HG02840 (cell line): Measurements from ENCODE around the gene BUD23.
"Not testable (repeated sequence)": the region's sequence is repeated elsewhere in the genome, so short reads cannot be mapped to it uniquely, and the experiment has no call there.

Experiments
- ATAC-seq: cut with Tn5 transposase; IDR thresholded peaks from one replicate; pipeline ENCODE4 v1.9.1; 2021; ENCODE audit warnings: mild to moderate bottlenecking, moderate library complexity, moderate number of reproducible peaks; ENCODE audit not compliant: unreplicated experiment, low FRiP score

The BUD23 gene

DNA sequence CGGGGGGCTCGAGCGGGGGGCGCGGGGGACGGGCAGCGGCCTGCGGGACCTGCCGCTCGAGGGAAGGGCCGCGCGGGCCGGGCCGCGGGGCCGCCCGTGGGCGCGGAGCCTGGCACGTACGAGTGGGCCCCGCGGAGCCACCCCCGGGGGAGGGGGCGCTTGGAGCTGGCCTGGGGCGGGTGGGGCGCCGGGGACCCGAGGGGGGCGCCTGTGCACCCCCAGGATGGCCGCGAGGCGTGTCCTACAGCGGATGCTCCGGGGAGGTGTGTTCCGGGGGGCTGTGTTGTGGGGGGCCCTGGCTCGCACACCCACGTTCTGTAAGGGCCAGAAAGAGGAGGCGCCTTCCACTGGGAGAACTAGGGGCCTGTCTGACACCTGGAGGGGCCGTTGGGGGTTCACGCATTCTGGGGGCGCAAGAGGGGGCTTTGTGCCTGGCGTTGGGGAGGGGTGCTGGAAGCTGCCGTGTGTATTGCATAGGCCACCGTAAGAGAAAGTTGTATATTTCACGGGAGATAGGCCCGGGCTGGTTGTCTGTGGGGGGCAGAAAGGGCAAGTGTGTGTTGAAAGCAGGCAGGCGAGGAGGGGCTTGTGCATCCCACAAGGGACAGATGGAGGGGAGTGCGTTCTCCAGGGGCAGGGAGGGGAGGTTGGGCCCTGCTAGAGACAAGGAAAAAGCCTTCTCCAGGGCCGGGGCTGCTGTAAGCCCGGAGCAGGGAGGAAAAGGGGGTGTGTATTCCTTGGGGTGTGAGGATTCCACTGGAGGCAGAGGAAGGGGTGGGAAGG is 15.1 kb upstream of the BUD23 start:
- peak; percentile 17 for ATAC-seq

DNA sequence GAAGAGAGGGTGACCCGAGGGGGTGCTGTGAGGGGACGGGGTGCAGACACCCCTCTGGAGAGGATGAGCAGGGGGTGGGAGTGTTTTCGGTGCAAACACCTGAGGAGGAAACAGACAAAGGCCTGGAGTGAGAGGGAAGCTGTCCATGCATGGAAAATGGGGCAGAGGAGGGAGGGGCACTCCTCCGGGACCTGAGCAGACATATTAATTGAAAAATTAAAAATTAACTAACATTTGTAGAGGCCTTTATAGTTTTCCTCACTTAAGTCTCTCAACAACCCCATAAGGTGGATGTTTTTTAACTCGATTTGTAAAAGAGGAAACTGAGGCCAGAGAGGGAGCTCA is 14.5 kb upstream of the BUD23 start:
- ATAC-seq: no peak

DNA sequence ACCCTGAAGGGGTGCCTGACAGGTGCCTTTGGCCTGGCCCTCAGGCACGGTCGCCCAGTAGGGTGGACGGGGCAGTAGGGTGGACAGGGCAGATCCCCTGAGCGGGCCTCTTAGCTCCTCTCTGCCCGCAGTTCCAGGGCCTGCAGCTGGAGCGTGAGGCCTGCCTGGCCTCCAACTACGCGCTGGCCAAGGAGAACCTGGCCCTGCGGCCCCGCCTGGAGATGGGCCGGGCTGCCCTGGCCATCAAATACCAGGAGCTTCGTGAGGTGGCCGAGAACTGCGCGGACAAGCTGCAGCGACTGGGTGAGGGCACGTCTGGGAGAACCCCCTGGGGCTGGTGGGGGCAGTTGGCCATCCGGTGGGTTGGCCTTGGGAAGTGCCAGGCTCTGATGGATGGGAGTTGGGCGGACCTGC is 14.1 kb upstream of the BUD23 start:
- no peak for ATAC-seq

DNA sequence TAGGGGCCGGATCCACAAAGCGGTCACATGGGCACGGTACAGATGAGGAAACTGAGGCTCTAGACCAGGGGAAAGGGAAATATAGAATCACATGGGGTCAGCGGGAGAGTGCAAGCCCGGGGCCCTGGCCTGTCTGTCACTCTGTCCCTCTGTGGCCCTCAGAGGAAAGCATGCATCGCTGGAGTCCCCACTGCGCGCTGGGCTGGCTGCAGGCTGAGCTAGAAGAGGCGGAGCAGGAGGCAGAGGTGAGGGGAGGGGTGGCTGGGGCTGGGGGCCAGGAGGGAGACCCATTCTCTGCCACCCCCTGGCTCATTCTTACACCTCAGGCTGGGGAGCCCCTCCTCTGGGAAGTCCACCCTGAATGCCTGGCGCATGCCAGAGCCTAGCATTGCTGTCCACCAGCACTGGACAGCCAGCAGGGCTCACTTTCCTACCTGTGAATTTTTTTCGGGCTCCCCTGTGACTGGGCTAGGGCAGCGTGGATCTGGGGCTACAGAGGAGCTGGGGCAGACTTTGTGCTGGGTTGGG is 13.5 kb upstream of the BUD23 start:
- ATAC-seq: no peak

DNA sequence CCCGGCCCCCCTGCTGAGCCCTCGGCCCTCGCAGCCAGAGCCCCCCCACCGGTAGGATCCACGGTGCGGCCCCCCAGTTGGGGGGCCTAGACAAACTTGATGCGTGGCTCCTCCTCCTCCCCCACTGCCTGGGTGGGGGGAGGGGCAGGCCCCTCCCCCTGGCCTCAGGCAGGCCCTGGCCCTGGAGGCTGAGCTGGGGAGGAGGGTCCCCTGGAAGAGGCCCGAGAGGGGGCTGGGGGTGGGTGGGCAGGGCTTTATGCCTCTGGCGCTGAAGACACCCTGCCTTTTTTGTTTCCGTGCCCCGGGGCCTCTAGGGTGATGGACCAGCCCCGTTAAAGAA is 12.1 kb upstream of the BUD23 start:
- no peak for ATAC-seq

DNA sequence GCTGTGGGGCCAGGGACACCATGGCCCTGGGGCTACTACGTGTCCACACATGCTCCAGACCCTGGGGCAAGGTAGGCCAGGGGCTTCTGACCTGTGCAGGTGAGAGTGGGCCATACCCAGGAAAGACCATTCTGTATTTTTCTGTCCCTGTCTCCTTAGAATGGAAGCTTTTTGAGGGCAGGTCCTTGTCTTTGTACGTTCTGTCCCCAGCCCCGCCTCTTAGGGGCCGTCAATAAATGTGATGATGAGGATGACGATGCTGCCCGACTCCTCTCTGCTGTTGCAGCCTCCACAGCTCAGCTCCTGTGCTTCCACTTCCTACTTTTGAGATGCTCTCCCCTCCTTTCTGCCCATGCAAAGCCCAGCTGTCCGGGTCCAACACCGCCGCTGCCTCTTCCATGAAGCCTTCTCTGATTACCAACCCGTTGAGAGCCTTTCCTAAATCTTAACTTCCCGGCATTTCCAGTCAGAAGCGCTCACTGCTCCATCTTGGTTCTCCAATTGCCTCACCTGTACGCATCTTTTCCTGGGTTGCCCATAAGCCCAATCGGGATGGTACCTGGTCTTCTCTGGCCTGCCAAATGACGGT is 11.4 kb upstream of the BUD23 start:
- ATAC-seq: no peak

DNA sequence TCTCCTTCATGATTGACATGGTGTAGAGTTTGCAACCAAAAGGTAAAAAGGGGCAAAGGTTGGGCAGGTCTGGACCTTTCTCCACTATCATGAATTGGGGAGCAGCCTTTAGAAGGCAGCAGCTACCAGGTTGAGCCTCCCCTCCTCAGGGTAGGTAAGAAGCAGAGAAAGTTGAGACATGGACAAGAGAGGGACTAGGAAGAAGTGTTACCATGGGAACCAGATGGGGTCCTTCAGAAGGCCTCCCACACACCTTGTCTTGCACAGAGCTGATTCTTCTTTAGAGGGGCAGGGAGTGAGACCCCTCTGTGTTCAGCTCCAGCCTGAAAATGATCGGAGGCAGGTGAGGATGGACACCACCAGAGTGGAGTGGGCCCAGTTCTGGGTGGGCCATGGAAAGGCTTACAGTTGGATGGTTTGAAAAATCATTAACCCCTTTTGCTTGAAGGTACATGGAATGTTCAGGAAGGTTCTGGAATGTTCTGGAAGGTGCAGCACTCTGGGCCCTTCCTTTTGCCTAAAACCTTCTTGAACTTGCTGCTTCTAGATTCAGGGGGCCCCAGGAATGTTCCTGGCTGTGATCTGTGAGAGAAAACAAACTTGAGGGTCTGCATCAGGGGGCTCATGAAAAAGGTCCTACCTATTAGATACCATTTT is 8.8 kb upstream of the BUD23 start:
- ATAC-seq: no peak

DNA sequence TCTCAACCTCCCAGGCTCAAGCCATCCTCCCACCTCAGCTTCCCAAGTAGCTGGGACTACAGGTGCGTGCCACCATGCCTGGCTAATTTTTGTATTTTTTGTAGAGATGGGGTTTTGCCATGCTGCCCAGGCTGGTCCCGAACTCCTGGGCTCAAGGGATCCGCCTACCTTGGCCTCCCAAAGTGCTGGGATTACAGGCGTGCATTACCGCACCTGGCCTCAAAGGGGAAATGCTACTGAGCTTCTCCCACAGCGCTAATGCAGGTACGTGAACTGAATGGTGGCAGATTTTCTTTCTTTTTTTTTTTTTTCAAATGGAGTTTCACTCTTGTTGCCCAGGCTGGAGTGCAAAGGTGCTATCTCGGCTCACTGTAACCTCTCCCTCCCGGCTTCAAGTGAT is 7.3 kb upstream of the BUD23 start:
- ATAC-seq: not testable (repeated sequence)

DNA sequence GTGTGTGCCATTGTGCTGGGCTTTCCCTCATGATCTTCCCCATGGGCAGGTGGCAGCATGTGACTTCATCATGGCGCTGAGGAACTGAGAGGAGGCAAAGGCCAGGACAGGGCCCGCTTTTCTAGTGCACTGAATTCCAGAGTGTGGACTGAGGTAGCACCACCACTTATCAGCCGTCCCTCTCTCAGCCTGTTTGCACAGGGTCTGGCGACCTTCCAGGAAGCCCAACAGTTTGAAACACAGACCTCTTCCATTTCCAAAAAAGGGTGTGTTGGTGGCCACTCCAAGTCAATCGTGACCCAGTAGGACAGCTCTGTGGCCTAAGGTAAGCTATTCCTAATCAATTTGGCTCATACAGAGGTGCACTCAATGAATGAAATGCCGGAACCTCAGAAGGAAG is 4.5 kb upstream of the BUD23 start:
- no peak for ATAC-seq

DNA sequence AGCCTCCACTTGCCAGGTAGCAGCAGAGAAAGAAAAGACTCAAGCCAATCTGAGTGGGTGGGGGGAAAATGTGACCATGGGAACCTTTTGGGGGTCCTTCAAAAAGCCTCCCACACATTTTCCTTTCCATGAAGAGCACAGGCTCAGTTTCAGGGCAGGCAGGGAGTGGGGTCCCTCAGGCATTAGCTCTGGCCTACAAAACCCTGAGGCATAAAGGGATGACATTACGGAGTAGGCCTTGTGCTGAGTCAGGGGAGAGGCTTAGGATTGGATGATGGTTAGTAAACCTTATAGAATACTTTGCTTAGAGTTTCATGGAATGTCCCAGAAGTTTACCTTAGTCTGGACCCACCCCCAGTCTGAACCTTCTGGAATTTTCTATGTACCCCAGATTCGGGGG is 3.7 kb upstream of the BUD23 start:
- no peak for ATAC-seq

DNA sequence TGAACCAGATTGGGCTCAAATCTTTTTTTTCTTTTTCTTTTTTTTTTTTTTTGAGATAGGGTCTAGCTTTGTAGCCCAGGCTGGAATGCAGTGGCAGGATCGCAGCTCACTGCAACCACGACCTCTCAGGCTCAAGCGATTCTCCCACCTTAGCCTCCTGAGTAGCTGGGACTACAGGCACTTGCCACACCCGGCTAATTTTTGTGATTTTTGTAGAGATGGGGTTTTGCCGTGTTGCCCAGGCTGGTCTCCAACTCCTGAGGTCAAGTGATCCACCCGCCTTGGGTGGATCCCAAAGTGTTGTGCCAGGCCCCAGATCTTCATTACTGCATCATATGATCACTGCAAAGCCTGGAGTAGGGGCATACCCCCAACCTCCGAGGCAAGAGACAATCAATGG is 2.9 kb upstream of the BUD23 start:
- ATAC-seq: no peak

DNA sequence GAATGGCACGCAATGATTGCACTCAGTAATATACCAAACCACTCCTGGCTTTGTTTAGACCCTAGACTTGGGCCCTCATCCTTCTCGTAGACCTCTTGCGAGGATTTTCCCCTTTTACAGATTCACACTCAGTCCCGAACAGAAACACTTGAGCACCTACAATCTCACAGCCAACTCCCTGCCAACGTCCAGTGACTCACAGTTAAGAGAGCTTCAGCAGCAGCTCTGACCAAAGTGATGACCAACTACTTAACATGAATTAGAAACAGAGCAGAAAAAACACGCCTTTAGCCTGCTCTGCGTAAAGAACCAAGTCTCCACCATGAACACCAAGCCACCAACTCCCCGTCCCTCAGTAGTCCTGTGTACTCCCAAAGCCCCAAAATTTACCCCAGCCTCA is 2.4 kb upstream of the BUD23 start:
- ATAC-seq: no peak

DNA sequence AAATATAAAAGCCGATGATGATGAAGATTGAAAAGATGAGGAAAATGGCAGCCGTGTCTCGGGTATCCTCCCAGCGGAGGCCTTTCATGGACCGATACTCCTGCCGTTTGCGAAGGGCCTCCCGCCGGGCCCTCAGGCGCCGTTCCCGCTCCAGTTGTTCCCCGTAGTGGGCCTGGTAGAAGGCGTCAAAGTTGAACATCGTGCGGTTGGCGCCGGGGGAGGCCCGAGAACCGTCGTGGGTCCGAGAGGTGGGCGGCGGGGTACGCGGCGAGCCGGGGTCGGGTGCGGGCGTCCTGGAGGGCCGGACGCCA is 697 bp upstream of the BUD23 start:
- no peak for ATAC-seq

DNA sequence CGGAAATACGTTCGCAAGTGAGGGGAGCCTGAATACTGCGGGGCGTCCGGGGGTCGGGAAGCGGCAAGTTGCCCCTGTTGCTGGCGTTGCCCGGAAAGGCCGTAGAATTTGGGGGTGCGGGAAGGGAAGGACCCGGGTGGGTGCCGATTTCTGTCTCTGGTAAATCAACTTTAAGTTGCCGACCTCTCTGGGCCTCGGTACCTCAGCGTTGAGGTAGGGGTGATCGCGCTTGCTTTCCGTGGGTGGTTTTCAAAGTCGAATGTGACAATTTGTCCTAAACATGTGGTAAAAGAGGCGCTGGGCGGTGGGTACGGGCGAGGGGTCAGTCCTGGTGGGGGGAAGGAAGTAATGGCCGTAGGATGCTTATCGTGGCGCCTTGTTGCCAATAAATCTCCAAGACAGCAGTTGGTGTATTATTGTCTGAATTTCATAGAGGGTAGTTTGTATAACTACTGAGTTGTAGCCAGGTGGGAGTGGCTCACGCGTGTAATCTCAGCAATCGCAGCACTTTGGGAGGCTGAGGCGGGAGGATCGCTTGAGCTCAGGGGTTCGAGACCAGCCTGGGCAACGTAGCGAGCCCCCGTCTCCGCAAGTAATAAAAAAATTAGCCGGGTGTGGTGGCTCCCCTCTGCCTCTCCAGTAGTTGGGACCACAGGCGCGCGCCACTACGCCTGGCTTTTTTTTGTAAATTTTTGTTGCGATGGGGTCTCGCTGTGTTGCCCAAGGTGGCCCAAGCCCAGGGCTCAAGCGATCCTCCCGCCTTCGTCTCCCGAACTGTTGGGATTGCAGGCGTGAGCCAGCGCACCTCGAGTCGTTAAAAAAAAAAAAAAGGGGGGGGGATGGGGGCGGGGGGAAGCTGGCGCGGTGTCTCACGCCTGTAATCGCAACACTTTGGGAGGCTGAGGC is 644 bp downstream of the BUD23 start:
- ATAC-seq: peak; percentile 2

DNA sequence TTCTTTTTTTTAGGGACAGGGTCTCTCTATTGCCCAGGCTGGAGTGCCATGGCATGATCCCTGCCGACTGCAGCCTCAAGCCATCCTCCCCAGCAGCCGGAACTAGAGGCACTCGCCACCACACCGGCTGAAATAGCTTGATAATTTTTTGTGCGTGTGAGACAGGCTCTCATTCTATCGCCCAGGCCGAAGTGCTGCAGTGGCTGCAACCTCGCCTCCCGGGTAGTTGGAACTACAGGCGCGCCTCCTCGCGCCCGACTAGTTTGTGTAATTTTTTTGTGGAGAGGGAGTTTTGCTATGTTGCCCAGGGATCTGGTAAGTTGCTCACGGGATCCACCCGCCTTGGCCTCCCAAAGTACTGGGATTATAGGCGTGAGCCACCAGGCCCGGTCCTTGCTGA is 1.9 kb downstream of the BUD23 start:
- ATAC-seq: no peak

DNA sequence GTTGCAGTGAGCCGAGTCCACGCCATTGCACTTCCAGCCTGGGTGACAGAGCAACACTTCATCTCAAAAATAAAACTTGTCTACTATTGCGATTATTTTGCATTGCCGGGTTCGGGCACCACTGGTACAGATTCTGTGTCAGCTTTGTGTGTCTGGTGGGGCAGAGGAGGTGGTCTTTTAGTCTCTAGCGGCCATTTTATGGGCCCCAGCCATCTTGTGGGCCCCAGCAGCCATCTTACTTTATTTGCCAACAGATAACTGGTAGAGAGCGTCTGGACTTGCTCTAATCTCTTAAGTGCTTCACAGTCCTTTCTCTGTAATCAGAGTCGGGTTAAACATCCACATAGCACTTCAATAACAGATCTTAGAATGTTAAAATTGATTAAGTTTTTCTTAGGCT is 4.9 kb downstream of the BUD23 start:
- no peak for ATAC-seq

DNA sequence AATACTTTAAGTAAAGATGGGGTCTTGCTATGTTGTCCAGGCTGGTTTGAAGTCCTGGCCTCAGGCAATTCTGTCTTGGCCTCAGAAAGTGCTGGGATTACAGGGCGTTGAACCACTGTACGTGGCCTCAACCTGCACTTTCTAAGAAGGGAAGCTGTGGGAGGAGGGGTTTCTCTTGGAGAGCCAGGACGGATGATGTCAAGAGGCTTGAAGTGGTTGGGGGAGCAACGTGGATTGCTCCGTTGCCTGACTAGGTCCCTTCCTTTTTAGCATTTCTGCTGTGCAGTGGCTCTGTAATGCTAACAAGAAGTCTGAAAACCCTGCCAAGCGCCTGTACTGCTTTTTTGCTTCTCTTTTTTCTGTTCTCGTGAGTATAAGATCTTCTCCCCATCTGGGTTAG is 7.2 kb downstream of the BUD23 start:
- ATAC-seq: no peak

DNA sequence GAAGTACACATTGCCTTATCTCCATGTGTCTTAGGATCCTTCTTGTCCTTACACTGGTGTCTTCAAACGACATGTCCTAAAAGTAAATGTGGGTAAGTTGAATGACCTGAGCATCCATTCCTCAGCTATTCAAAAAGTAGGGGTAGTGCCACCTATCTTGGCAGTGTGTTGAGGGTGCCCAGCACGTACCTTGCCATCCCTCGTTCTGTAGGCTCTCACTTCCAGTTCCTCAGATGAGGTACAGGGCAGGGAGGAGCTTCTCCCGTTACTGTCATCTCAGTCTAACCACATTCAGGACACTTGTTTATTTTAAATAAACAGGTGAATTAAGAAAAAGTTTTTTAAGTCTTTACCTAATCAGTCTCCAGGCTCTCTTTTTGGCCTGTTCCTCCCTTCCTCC is 13.0 kb downstream of the BUD23 start:
- ATAC-seq: no peak

DNA sequence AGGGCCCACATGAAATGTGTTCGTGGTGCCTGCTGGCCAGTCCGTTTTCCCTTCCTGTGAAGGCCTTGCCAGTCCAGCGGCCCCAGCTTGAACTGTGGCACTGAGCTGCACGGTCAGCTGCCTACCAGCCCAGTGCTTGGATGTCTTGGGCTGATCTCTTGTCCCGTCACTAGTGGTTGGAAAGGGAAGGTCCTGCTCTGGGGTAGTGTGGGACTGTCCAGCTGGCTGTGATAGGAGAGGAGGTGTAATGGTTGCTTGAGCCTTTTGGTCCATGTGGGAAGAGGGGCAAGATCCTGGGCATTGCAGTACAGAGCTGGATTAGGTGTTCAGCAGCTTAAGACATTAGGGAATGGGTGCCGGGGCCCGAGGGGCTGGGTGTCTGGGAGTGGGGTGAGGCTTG is 15.0 kb downstream of the BUD23 start:
- no peak for ATAC-seq

DNA sequence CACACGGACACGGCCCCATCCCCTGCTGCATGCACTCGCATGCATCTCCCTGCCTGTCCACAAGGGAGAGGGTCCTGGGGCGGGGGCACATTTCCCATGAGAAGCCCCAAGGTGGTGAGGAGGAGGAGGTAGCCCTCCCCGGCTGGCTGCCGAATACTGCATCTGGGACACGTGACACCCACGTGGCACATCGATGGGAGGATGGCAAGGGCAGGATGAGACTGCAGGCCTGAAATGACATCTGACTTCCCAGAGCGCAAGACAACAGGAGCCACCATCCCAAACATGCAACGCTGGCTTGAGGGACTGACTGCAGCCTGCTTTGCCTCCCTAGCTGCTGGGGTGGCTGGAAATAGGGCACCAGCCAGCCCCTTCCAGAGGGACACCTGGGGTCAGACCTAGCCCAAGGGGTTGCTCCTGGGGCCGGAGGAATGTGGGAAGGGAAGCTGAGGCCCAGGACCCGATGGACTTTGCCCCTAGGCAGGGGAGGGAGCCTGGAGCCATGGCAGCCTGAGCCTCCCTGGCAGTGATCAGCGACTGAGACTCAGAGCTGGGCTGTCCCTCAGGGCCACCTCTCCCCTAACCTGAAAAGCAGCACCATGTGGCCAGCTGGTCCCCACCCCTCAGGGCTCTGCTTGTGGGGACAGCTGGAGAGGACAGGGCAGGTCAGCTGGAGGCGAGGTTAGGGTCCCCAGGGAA is 16.1 kb downstream of the BUD23 start:
- no peak for ATAC-seq

DNA sequence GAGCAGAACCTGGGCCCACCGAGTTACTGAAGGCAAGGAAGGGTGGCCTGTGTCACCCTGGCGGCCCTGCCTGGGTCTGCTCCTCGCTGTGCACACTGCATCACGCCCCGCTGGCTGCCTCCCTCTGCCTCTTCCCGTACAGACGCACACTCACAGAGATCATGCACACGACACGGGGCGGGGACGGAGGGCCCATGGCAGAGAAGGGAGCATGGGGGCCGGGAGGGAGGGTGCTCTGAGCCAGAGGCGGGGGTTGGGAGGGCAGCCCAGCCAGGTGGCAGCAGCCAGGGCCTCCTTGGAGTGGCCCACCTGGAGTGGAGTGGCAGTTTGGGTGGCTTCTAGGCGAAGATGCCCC is 16.6 kb downstream of the BUD23 start:
- ATAC-seq: no peak
